ENCODE measurements around the gene SRP68. TPM values are rescaled to one million over a fixed set of nuclear protein-coding genes. Genes with fewer than 3 reads are reported as not detected.

Gene SRP68
- total RNA-seq, 1 experiment from 2014 or later, result 90.7 TPM

DNA sequence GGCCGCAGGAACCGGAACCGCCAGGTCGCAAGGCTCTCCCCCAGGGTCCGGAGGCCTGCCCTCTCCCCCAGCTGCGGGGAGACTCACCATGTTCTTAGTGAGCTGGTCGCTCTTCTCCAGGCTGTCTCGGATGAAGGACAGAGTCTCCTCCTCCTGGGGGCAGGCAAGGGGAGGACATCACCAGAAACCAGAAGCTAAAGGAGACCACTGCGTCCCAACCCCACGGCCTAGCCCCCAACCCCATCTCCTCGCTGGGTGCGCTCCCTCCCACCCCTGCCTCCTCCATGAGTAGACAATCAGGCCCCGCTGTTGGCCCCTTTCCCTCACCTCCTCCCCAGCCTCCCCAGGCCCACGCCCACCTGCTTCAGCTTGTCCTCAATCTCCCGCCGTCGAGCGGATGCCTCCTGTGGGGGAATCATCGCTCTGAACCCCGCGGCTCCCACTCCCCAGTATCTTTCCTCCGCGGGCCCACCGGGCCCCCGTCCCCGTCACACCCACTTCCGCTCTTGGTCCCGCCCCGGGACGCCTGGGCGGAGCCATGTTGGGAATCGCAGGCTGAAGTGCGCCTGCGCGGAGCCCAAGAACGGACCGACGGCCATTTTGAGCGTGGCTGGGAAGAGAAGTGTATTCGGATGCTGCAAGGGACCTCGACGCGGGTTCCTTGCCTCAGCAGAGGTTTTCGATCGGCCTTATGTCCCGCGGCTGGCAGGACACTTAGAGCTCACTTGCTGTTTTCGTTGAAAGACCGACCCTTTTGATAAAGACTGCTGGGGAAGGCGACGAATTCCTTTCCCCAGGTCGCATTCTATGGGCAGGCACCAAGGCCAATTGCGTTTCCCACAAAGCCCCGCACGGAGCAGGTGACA, 31.2 kb upstream of the SRP68 start, which contains the start of gene EXOC7 (continued):
- 0 out of 2 replicates have a peak, but pooled peaks have one; percentile 28 for TF ChIP-seq USF2 (CRISPR knock-in tag; IDR thresholded peaks at IDR 0.05)

DNA sequence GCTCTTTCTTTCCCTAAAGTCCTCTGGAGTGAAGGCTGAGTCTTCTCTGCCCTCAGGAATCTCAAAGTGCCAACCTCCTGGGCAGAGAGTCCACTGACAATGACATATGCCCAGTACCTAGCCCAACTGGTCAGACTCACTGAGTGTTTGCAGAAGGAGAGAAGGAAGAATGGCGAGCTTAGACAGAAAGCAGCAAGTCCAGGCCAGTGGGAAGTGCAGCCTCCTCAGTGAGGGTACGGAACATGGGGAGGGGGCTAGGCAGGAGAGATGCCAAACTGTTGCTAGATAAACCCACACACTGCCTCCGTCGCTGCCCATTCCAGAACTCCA, 30.6 kb upstream of the SRP68 start:
- Mint-ChIP-seq H3K36me3 (peaks cover 33% of the 10 kb centered on the region), H3K4me3 (peak overlapping the region; percentile 88), H3K27me3 (ENCODE audit: low read depth) (no peaks in the 10 kb centered on the region; the same call in 1 of the 2 replicates), H3K27ac (peak overlapping the region; percentile 62; the same call in 1 of the 2 replicates), H3K4me1 (peaks cover 28% of the 10 kb centered on the region), H3K9me3 (no peaks in the 10 kb centered on the region)
- ATAC-seq (no peak), DNase-seq (ENCODE audit: low spot score) (no peak)
- CTCF ChIA-PET, result interaction anchor here (0.7 to 3.0 kb wide), 7 partner anchors 22 to 176 kb away, joined by 3 to 19 read pairs (median 3); no protein-coding TSS in a partner anchor
- TF ChIP-seq, protein P1, sequence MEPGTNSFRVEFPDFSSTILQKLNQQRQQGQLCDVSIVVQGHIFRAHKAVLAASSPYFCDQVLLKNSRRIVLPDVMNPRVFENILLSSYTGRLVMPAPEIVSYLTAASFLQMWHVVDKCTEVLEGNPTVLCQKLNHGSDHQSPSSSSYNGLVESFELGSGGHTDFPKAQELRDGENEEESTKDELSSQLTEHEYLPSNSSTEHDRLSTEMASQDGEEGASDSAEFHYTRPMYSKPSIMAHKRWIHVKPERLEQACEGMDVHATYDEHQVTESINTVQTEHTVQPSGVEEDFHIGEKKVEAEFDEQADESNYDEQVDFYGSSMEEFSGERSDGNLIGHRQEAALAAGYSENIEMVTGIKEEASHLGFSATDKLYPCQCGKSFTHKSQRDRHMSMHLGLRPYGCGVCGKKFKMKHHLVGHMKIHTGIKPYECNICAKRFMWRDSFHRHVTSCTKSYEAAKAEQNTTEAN (CRISPR knock-in tag; IDR thresholded peaks at IDR 0.05), result 0 out of 2 replicates have a peak, but pooled peaks have one; percentile 23
- TF ChIP-seq RELA (CRISPR knock-in tag; IDR thresholded peaks at IDR 0.05; ENCODE audit: borderline replicate concordance), result no peak
- no peak for TF ChIP-seq ZBTB21 (CRISPR knock-in tag; IDR thresholded peaks at IDR 0.05; ENCODE audit: borderline replicate concordance)
- TF ChIP-seq, protein P2, sequence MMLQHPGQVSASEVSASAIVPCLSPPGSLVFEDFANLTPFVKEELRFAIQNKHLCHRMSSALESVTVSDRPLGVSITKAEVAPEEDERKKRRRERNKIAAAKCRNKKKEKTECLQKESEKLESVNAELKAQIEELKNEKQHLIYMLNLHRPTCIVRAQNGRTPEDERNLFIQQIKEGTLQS (CRISPR knock-in tag; conservative IDR thresholded peaks at IDR 0.05), result 0 out of 2 replicates have a peak, but pooled peaks have one; percentile 30
- POLR2A ChIA-PET, result interaction anchor here (1.0 kb wide), 1 partner anchor 27 kb away, joined by 3 read pairs; no protein-coding TSS in a partner anchor

GRCh38 chr17:76097716-76098295, 25.5 kb upstream of the SRP68 start:
- ChIA-PET CTCF (no interaction called here), POLR2A (no interaction called here)
- Mint-ChIP-seq H3K27ac (no peak overlapping the region), H3K4me1 (peaks cover 3% of the 10 kb centered on the region), H3K36me3 (peaks cover 67% of the 10 kb centered on the region), H3K9me3 (no peaks in the 10 kb centered on the region), H3K4me3 (no peak overlapping the region), H3K27me3 (ENCODE audit: low read depth) (no peaks in the 10 kb centered on the region)
- ATAC-seq, result no peak
- no peak for TF ChIP-seq FOXJ3 (CRISPR knock-in tag; IDR thresholded peaks at IDR 0.05; ENCODE audit: borderline replicate concordance)
- no peak for DNase-seq (ENCODE audit: low spot score)

DNA sequence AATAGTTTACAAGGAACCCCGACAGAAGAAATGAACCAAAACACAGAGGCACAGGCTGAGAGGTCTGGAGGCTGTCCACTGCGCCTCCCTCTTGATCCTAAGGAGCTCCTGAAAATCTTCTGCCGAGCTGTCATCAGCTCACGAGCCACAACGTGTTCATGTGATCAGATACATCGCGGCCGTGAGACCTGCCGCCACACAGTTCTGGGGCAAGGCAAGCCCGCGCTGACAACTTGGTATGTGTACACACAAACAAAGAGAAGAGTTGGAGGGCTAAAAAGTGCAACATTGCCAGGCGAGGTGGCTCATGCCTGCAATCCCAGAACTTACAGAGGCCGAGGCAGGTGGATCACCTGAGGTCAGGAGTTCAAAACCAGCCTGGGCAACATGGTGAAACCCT, 23.6 kb upstream of the SRP68 start:
- Mint-ChIP-seq H3K27ac (no peak overlapping the region), H3K4me1 (no peaks in the 10 kb centered on the region), H3K36me3 (peaks cover 59% of the 10 kb centered on the region)

More for the DNA sequence above, 23.6 kb upstream of the SRP68 start:
- no peak for ATAC-seq
- ChIA-PET CTCF (interaction anchor here (0.8 kb wide), 1 partner anchor 16 kb away, joined by 3 read pairs; no protein-coding TSS in a partner anchor), POLR2A (interaction anchor here (0.7 kb wide), 1 partner anchor 12 kb away, joined by 7 read pairs; no protein-coding TSS in a partner anchor)
- no peaks in the 10 kb centered on the region for H3K9me3 Mint-ChIP-seq
- no peak for TF ChIP-seq CBFB (CRISPR knock-in tag; IDR thresholded peaks at IDR 0.05; ENCODE audit: low read depth)
- no peak for TF ChIP-seq GABPB1 (CRISPR knock-in tag; IDR thresholded peaks at IDR 0.05)
- no peak for TF ChIP-seq NR1H2 (CRISPR knock-in tag; IDR thresholded peaks at IDR 0.05)
- TF ChIP-seq ZNF425 (CRISPR knock-in tag; conservative IDR thresholded peaks at IDR 0.05), result no peak
- no peak for TF ChIP-seq SOX15 (CRISPR knock-in tag; IDR thresholded peaks at IDR 0.05)
- TF ChIP-seq IRF1 (CRISPR knock-in tag; IDR thresholded peaks at IDR 0.05), result no peak
- TF ChIP-seq, protein P3, sequence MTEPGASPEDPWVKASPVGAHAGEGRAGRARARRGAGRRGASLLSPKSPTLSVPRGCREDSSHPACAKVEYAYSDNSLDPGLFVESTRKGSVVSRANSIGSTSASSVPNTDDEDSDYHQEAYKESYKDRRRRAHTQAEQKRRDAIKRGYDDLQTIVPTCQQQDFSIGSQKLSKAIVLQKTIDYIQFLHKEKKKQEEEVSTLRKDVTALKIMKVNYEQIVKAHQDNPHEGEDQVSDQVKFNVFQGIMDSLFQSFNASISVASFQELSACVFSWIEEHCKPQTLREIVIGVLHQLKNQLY (CRISPR knock-in tag; IDR thresholded peaks at IDR 0.05), result no peak
- no peak for TF ChIP-seq ERG (CRISPR knock-in tag; IDR thresholded peaks at IDR 0.05)
- TF ChIP-seq NFYB (CRISPR knock-in tag; conservative IDR thresholded peaks at IDR 0.05; ENCODE audit: low read depth), result no peak
- no peak for TF ChIP-seq SP1 (CRISPR knock-in tag; conservative IDR thresholded peaks at IDR 0.05)
- no peak for TF ChIP-seq PRRX2 (CRISPR knock-in tag; IDR thresholded peaks at IDR 0.05)
- TF ChIP-seq, protein P4, sequence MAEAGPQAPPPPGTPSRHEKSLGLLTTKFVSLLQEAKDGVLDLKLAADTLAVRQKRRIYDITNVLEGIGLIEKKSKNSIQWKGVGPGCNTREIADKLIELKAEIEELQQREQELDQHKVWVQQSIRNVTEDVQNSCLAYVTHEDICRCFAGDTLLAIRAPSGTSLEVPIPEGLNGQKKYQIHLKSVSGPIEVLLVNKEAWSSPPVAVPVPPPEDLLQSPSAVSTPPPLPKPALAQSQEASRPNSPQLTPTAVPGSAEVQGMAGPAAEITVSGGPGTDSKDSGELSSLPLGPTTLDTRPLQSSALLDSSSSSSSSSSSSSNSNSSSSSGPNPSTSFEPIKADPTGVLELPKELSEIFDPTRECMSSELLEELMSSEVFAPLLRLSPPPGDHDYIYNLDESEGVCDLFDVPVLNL (CRISPR knock-in tag; IDR thresholded peaks at IDR 0.05; ENCODE audit: borderline replicate concordance, low read depth), result no peak
- no peak overlapping the region for H3K4me3 Mint-ChIP-seq
- H3K27me3 Mint-ChIP-seq (ENCODE audit: low read depth), result no peaks in the 10 kb centered on the region
- no peak for DNase-seq (ENCODE audit: low spot score)
